Measurements from ENCODE around the gene CLPSL1.
A peak's percentile ranks its signal among the peaks of the same experiment; 100 is the strongest.

Gene CLPSL1

DNA sequence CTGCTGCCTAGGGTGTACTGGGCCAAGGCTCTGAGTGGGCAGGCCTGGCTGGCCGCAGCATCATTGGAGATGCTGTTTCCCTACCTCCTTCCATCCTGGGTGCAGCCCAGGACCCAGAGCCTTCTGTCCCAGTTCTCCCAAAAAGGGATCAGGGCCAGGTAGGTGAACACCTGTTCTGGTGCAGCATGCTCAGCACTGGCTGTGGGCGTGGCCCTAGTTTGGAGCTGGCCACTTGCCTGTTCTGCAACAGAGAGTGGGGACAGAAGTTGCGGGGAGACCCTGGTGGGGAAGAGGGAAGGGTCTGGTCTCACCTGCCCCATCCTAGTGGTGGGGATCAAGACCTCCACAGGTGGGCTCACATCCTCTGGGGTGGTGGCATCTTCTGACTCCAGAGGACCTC lies 45.4 kb upstream of the CLPSL1 start:
- H3K79me2 ChIP-seq (ENCODE audit: control insufficient read depth, insufficient read depth, low read length), result no peaks in the 10 kb centered on the region
- no peak overlapping the region for H2BK120ac ChIP-seq (ENCODE audit: low read depth, low read length)
- H2BK15ac ChIP-seq (replicated peaks; ENCODE audit: low read depth), result no peak overlapping the region
- no peak overlapping the region for H3K4me3 ChIP-seq (ENCODE audit: low read length)
- no peaks in the 10 kb centered on the region for H3K36me3 ChIP-seq (ENCODE audit: control insufficient read depth, insufficient read depth, low read length)
- WGBS (ENCODE audit: extremely low coverage, insufficient coverage, low lambda C conversion rate), result no CpG with 5 or more reads among the region's 3 CpGs
- no peak overlapping the region for H3K27ac ChIP-seq (ENCODE audit: low read depth, low read length)
- peaks cover 8% of the 10 kb centered on the region for H3K4me1 ChIP-seq (ENCODE audit: control insufficient read depth, low read depth, low read length)
- H3K18ac ChIP-seq (ENCODE audit: low read length), result no peak overlapping the region
- no peak overlapping the region for H2BK5ac ChIP-seq (ENCODE audit: low read length)
- no peak overlapping the region for H4K8ac ChIP-seq (ENCODE audit: low read depth, low read length)
- H3K9ac ChIP-seq (ENCODE audit: low read length), result no peak overlapping the region
- H3K27me3 ChIP-seq (ENCODE audit: insufficient read depth, low read length, poor library complexity), result no peaks in the 10 kb centered on the region
- no peak overlapping the region for H2AK5ac ChIP-seq (ENCODE audit: low read length)
- H3K56ac ChIP-seq (ENCODE audit: low read length), result no peak overlapping the region
- no peak for DNase-seq
- no peaks in the 10 kb centered on the region for H3K79me1 ChIP-seq (ENCODE audit: low read length)
- H3K4me2 ChIP-seq (ENCODE audit: low read length), result no peak overlapping the region
- H3K4ac ChIP-seq (ENCODE audit: low read depth, low read length), result no peak overlapping the region
- H3K23ac ChIP-seq (ENCODE audit: low read length), result no peak overlapping the region
- H4K5ac ChIP-seq (ENCODE audit: low read length), result no peak overlapping the region

DNA sequence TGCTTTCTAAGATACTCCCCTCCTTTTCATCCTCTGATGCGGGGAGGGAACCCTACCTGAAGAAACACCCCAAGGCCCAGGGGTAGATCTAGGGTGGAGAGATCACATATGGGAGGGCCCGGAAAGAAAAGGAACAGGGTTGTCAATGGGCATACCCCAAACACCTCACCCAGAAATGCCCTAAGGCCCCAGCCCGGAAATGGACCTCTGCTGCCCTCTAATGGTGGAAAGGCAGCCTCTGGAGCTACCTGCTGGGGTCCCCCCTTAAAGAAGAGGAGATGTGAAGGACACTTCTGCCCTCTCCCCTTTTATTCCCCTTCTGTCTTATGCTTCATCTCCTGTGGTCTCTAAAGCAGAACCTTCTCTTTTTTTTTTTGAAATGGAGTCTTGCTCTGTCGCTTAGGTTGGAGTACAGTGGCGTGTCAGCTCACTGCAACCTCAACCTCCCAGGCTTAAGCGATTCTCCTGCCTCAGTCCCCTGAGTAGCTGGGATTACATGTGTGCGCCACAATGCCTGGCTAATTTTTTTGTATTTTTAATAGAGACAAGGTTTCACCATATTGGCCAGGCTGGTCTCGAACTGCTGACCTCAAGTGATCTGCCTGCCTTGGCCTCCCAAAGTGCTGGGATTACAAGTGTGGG lies 44.4 kb upstream of the CLPSL1 start:
- Histone ChIP-seq H3K27ac (ENCODE audit: low read depth, low read length) (no peak overlapping the region), H3K4me2 (ENCODE audit: low read length) (no peak overlapping the region), H3K4me3 (ENCODE audit: low read length) (no peak overlapping the region), H3K36me3 (ENCODE audit: control insufficient read depth, insufficient read depth, low read length) (no peaks in the 10 kb centered on the region), H3K27me3 (ENCODE audit: insufficient read depth, low read length, poor library complexity) (no peaks in the 10 kb centered on the region), H3K9ac (ENCODE audit: low read length) (no peak overlapping the region), H3K79me2 (ENCODE audit: control insufficient read depth, insufficient read depth, low read length) (no peaks in the 10 kb centered on the region), H4K5ac (ENCODE audit: low read length) (no peak overlapping the region), H2BK5ac (ENCODE audit: low read length) (no peak overlapping the region), H2AK5ac (ENCODE audit: low read length) (no peak overlapping the region), H4K8ac (ENCODE audit: low read depth, low read length) (no peak overlapping the region), H3K79me1 (ENCODE audit: low read length) (no peaks in the 10 kb centered on the region), H2BK15ac (replicated peaks; ENCODE audit: low read depth) (no peak overlapping the region), H3K56ac (ENCODE audit: low read length) (no peak overlapping the region), H3K4ac (ENCODE audit: low read depth, low read length) (no peak overlapping the region), H3K4me1 (ENCODE audit: control insufficient read depth, low read depth, low read length) (peaks cover 8% of the 10 kb centered on the region), H3K18ac (ENCODE audit: low read length) (no peak overlapping the region), H3K23ac (ENCODE audit: low read length) (no peak overlapping the region), H2BK120ac (ENCODE audit: low read depth, low read length) (no peak overlapping the region)
- no CpG with 5 or more reads among the region's 8 CpGs for WGBS (ENCODE audit: extremely low coverage, insufficient coverage, low lambda C conversion rate)
- DNase-seq, result peak; percentile 71

DNA sequence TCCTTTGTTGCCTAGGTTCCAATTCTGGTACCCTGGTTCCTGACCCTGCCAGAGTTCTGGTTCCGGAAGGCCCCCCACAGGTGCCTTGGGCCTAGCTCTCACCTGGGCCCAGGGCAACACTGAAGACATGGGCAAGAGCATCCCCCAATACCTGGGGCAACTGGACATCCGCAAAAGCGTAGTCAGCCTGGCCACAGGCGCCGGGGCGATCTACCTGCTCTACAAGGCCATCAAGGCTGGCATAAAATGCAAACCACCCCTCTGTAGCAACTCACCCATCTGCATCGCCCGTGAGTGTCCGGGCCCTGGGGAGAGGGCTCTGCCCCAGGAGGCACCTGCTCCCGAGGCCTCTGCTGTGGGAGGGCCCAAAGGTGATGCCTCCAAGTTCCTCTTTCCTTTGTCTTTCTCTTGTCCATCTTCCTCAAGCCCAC lies 43.8 kb upstream of the CLPSL1 start, which contains the start of gene ARMC12:
ARMC12 (plus strand) TSS at position 51 of the 431 bp plus-strand sequence; CDS start at position 128, 77 bp downstream.
- no peak within 1 kb of the TSS for H2AK5ac ChIP-seq (ENCODE audit: low read length)
- no CpG with 5 or more reads among the region's 10 CpGs for WGBS (ENCODE audit: extremely low coverage, insufficient coverage, low lambda C conversion rate)

DNA sequence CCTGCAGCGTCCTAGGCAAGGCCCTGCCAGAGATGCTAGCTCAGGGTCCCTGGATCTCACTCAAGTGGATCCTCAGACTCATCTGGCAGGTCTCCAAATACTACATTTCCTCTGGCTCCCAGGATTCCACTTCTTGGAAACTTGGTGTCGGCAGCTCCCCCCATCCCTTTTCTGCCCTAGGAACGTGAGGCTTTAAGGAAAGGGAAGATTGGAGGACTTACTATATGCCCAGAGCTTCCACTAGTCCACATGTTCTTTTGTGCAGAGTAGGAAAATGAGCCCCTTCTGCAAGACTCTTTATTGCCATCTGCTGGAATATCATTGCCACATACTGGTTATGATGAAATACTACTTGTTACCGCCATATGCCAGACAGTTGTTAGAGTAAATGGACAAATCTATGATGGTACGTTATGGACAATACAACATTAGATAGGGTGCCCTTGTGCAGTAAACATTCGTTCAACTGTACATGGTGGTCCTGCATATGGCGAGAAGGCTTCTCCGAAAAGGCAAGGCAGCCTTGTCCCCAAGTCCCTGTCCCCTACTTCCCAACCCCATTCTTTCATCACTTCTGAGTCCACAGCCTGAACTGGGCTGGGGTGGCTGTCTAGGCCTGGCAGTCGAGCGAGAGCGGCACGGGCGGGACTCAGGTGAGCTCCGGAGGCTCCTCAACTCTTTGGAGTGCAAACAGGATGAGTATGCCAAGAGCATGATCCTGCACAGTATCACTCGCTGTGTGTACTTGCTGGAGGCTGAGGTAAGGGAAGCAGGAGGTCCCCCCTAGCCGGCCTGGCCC lies 43.2 kb upstream of the CLPSL1 start:
- Histone ChIP-seq H3K4me3 (ENCODE audit: low read length) (no peak overlapping the region), H3K27ac (ENCODE audit: low read depth, low read length) (no peak overlapping the region), H3K4ac (ENCODE audit: low read depth, low read length) (no peak overlapping the region), H3K23ac (ENCODE audit: low read length) (no peak overlapping the region), H3K27me3 (ENCODE audit: insufficient read depth, low read length, poor library complexity) (no peaks in the 10 kb centered on the region), H3K4me2 (ENCODE audit: low read length) (no peak overlapping the region), H2BK5ac (ENCODE audit: low read length) (no peak overlapping the region), H4K5ac (ENCODE audit: low read length) (no peak overlapping the region), H4K8ac (ENCODE audit: low read depth, low read length) (no peak overlapping the region), H3K79me1 (ENCODE audit: low read length) (no peaks in the 10 kb centered on the region), H2BK15ac (replicated peaks; ENCODE audit: low read depth) (no peak overlapping the region), H3K9ac (ENCODE audit: low read length) (no peak overlapping the region), H2BK120ac (ENCODE audit: low read depth, low read length) (no peak overlapping the region), H3K4me1 (ENCODE audit: control insufficient read depth, low read depth, low read length) (peaks cover 5% of the 10 kb centered on the region), H3K36me3 (ENCODE audit: control insufficient read depth, insufficient read depth, low read length) (no peaks in the 10 kb centered on the region), H3K56ac (ENCODE audit: low read length) (no peak overlapping the region), H2AK5ac (ENCODE audit: low read length) (no peak overlapping the region), H3K79me2 (ENCODE audit: control insufficient read depth, insufficient read depth, low read length) (no peaks in the 10 kb centered on the region), H3K18ac (ENCODE audit: low read length) (no peak overlapping the region)
- WGBS (ENCODE audit: extremely low coverage, insufficient coverage, low lambda C conversion rate), result no CpG with 5 or more reads among the region's 16 CpGs
- DNase-seq, result peak; percentile 37

More for the DNA sequence above, 43.8 kb upstream of the CLPSL1 start, which contains the start of gene ARMC12:
- no peak within 1 kb of the TSS for H3K23ac ChIP-seq (ENCODE audit: low read length)
- H3K4me1 ChIP-seq (ENCODE audit: control insufficient read depth, low read depth, low read length), result peaks cover 8% of the 10 kb centered on the region
- no peak within 1 kb of the TSS for H3K4me2 ChIP-seq (ENCODE audit: low read length)
- no peak within 1 kb of the TSS for H3K56ac ChIP-seq (ENCODE audit: low read length)
- no peak within 1 kb of the TSS for H2BK120ac ChIP-seq (ENCODE audit: low read depth, low read length)
- H3K79me1 ChIP-seq (ENCODE audit: low read length), result no peaks in the 10 kb centered on the region
- H4K5ac ChIP-seq (ENCODE audit: low read length), result no peak within 1 kb of the TSS
- no peak within 1 kb of the TSS for H3K18ac ChIP-seq (ENCODE audit: low read length)
- H3K4ac ChIP-seq (ENCODE audit: low read depth, low read length), result no peak within 1 kb of the TSS
- H3K36me3 ChIP-seq (ENCODE audit: control insufficient read depth, insufficient read depth, low read length), result no peaks in the 10 kb centered on the region
- no peak within 1 kb of the TSS for H2BK5ac ChIP-seq (ENCODE audit: low read length)
- no peak within 1 kb of the TSS for H4K8ac ChIP-seq (ENCODE audit: low read depth, low read length)
- H3K4me3 ChIP-seq (ENCODE audit: low read length), result no peak within 1 kb of the TSS
- DNase-seq, result no peak
- no peak within 1 kb of the TSS for H3K9ac ChIP-seq (ENCODE audit: low read length)
- no peak within 1 kb of the TSS for H3K27ac ChIP-seq (ENCODE audit: low read depth, low read length)
- H3K27me3 ChIP-seq (ENCODE audit: insufficient read depth, low read length, poor library complexity), result no peaks in the 10 kb centered on the region
- no peaks in the 10 kb centered on the region for H3K79me2 ChIP-seq (ENCODE audit: control insufficient read depth, insufficient read depth, low read length)
- H2BK15ac ChIP-seq (replicated peaks; ENCODE audit: low read depth), result no peak within 1 kb of the TSS

DNA sequence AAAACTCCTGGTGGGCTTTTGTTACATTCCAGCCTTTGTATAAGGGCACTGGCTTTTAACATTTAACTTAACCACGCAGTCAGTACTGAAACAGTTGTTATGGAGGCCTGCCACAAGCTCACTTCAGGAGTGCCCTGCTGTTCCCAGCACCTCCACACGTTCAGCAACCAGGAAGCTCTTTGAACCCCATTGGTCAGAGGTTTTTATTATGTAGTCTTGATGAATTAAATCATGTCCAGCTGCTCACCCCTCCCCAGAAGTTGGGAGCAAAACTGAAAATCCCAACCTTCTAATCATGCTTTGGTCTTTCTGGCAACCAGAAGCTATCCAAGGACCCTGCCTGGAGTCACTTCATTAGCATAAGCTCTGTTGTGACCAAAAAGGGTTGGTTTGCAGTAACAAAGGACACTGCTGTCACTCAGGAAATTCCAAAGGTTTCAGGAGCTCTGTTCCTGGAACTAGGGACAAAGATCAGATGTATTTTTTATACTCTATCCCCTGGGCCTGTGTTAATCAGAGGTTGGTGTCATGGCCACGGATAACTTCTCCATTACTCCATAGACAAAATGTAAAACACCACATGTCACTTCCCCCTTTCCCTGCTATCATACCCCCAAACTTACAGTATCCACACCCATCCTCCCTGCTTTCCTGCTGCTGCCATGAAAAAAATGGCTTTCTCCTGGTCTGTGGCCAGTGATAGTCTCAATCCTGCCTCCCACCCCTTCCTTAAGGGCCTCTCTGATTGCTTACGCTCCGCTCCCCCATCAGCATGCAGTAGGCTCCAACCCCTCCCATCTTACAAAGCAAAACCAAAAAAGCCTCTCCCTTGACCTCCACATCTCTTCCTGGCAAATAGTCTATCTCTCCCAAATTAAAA lies 40.9 kb upstream of the CLPSL1 start:
- peak overlapping the region; percentile 77 for H3K56ac ChIP-seq (ENCODE audit: low read length)
- H2BK5ac ChIP-seq (ENCODE audit: low read length), result peak overlapping the region; percentile 8
- no peaks in the 10 kb centered on the region for H3K36me3 ChIP-seq (ENCODE audit: control insufficient read depth, insufficient read depth, low read length)
- H2AK5ac ChIP-seq (ENCODE audit: low read length), result no peak overlapping the region
- H3K79me1 ChIP-seq (ENCODE audit: low read length), result no peaks in the 10 kb centered on the region
- peak; percentile 78 for DNase-seq
- H4K5ac ChIP-seq (ENCODE audit: low read length), result no peak overlapping the region
- H3K18ac ChIP-seq (ENCODE audit: low read length), result peak overlapping the region; percentile 75
- no peak overlapping the region for H3K23ac ChIP-seq (ENCODE audit: low read length)
- WGBS (ENCODE audit: extremely low coverage, insufficient coverage, low lambda C conversion rate), result no CpG with 5 or more reads among the region's 5 CpGs
- H4K8ac ChIP-seq (ENCODE audit: low read depth, low read length), result peak overlapping the region; percentile 5
- H3K27ac ChIP-seq (ENCODE audit: low read depth, low read length), result peak overlapping the region; percentile 81
- H3K27me3 ChIP-seq (ENCODE audit: insufficient read depth, low read length, poor library complexity), result no peaks in the 10 kb centered on the region
- peaks cover 6% of the 10 kb centered on the region for H3K4me1 ChIP-seq (ENCODE audit: control insufficient read depth, low read depth, low read length)
- peak overlapping the region; percentile 32 for H3K9ac ChIP-seq (ENCODE audit: low read length)
- peak overlapping the region; percentile 50 for H3K4ac ChIP-seq (ENCODE audit: low read depth, low read length)
- H3K4me2 ChIP-seq (ENCODE audit: low read length), result no peak overlapping the region
- no peak overlapping the region for H2BK15ac ChIP-seq (replicated peaks; ENCODE audit: low read depth)
- H2BK120ac ChIP-seq (ENCODE audit: low read depth, low read length), result peak overlapping the region; percentile 57
- H3K79me2 ChIP-seq (ENCODE audit: control insufficient read depth, insufficient read depth, low read length), result no peaks in the 10 kb centered on the region
- H3K4me3 ChIP-seq (ENCODE audit: low read length), result no peak overlapping the region
